ENCODE results near the gene HCFC1. TPM values are rescaled to one million over a fixed set of nuclear protein-coding genes. Genes with fewer than 3 reads are reported as not detected.
A peak's percentile ranks its signal among the peaks of the same experiment; 100 is the strongest.

HCFC1 gene
- total and polyA plus RNA-seq, 9 of the 15 experiments (the other 6 are each of a cell fraction or from before 2014, with no cell fraction given) = 2.8 to 133 (median 17.1) TPM

DNA sequence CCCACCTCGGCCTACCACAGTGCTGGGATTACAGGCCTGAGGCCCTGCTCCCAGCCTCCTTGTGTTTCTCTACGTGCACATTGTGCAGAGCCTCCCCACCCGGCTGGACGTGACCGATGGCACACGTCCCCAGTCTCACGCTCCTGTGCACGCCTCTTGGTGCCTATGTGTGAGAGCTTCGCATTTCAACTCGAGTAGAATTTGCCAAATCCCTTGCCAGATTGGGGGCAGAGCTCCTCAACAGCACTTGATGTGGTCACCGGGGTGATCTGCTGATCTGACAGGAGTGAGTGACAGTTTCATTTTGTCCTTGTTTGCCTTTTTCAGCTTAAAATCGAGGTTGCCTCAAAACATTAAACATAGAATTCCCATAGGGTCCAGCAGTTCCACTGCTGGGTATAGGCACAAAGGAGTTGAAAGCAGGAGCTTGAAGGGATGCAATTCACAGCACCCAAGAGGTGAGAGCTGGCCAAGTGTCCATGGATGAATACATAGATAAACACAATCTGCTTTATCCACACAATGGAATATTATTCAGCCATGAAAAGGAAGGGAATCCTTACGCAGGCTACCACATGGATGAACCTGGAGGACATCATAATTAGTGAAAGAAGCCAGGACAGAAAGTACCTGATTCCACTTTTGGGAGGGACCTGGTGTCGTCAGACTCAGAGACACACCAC lies 18.5 kb upstream of the HCFC1 start:
- H3K79me2 ChIP-seq (ENCODE audit: control insufficient read depth, insufficient read depth, low read length) = no peaks in the 10 kb centered on the region
- H3K27ac ChIP-seq (ENCODE audit: extremely low read depth, low read depth, low read length) = no peak overlapping the region
- H3K36me3 ChIP-seq (ENCODE audit: control insufficient read depth, insufficient read depth, low read length) = no peaks in the 10 kb centered on the region
- FAIRE-seq = no peak
- WGBS (ENCODE audit: insufficient coverage, low coverage, missing lambda C conversion rate) = 82% methylated on average over 11 of the region's 14 CpGs
- H3K4me2 ChIP-seq (ENCODE audit: insufficient read depth, low read length) = no peak overlapping the region
- in situ Hi-C loops (cut with MboI) (no loop called here), intact Hi-C loops (cut with micrococcal nuclease) (no loop called here)
- peaks cover 3% of the 10 kb centered on the region for H3K9me1 ChIP-seq (ENCODE audit: control insufficient read depth, insufficient read depth, low read length)
- ChIA-PET CTCF (ENCODE audit: low intra/inter-chr PET ratio) (interaction anchor here (0.9 kb wide), 1 partner anchor 17 kb away, joined by 3 read pairs; no protein-coding TSS in a partner anchor), POLR2A (interaction anchor here (0.6 kb wide), 1 partner anchor 23 kb away, joined by 3 read pairs; no protein-coding TSS in a partner anchor)
- H3K4me3 ChIP-seq = no peak overlapping the region
- no peak overlapping the region for H2AFZ ChIP-seq (ENCODE audit: low read depth, low read length)
- ATAC-seq = no peak
- DNase-seq (ENCODE audit: extremely low read depth in 1 of 4, low spot score in 3 of 4) = no peak
- no peaks in the 10 kb centered on the region for H3K27me3 ChIP-seq (ENCODE audit: control insufficient read depth in 2 of 2, insufficient read depth in 2 of 2, low read length in 2 of 2)
- no peaks in the 10 kb centered on the region for H4K20me1 ChIP-seq (replicated peaks; ENCODE audit: control insufficient read depth, insufficient read depth, low read length)
- H3K4me1 ChIP-seq (replicated peaks in 1 of 2; ENCODE audit: control insufficient read depth in 2 of 2, insufficient read depth in 2 of 2, low read length in 2 of 2) = peaks cover 3 to 27% of the 10 kb centered on the region in 2 experiments
- no peaks in the 10 kb centered on the region for H3K9me3 ChIP-seq (replicated peaks; ENCODE audit: control insufficient read depth, insufficient read depth, low read depth, low read length)
- BruUV-seq (replicated peaks) = no TSS peak
- peak overlapping the region in 1 of 2 experiments; percentile 74; a peak in 1 of 4 replicates for H3K9ac ChIP-seq (ENCODE audit: insufficient read depth in 1 of 2, low read depth in 2 of 2, low read length in 2 of 2)
- TF ChIP-seq, protein P1, sequence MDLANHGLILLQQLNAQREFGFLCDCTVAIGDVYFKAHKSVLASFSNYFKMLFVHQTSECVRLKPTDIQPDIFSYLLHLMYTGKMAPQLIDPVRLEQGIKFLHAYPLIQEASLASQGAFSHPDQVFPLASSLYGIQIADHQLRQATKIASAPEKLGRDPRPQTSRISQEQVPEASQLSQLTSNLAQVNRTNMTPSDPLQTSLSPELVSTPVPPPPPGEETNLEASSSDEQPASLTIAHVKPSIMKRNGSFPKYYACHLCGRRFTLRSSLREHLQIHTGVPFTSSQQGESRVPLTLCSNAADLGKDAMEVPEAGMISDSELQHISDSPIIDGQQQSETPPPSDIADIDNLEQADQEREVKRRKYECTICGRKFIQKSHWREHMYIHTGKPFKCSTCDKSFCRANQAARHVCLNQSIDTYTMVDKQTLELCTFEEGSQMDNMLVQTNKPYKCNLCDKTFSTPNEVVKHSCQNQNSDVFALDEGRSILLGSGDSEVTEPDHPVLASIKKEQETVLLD (IDR thresholded peaks at IDR 0.05) = no peak
- TF ChIP-seq TEAD4 (IDR thresholded peaks at IDR 0.05; ENCODE audit: low read length) (no peak), TEAD4 (CRISPR knock-in tag; IDR thresholded peaks at IDR 0.05; ENCODE audit: borderline replicate concordance) (no peak), POLR3G (IDR thresholded peaks at IDR 0.05; ENCODE audit: extremely low read depth, insufficient read length, insufficient replicate concordance) (no peak), RUNX1 (IDR thresholded peaks at IDR 0.05; ENCODE audit: low read depth) (no peak), CBX3 (IDR thresholded peaks at IDR 0.05; ENCODE audit: borderline replicate concordance in 1 of 2, low read length in 2 of 2) (no peak), MYNN (IDR thresholded peaks at IDR 0.05) (no peak), MYNN (CRISPR knock-in tag; IDR thresholded peaks at IDR 0.05) (no peak), NFRKB (IDR thresholded peaks at IDR 0.05; ENCODE audit: low read depth) (no peak), ZNF764 (CRISPR knock-in tag; IDR thresholded peaks at IDR 0.05; ENCODE audit: low read depth) (no peak), MXI1 (IDR thresholded peaks at IDR 0.05; ENCODE audit: low read depth, low read length) (no peak), DNMT1 (IDR thresholded peaks at IDR 0.05) (no peak), ZFX (CRISPR knock-in tag; IDR thresholded peaks at IDR 0.05) (no peak), ATF1 (CRISPR knock-in tag; IDR thresholded peaks at IDR 0.05) (no peak), ATF1 (tag; IDR thresholded peaks at IDR 0.05) (no peak), HOXB6 (CRISPR knock-in tag; IDR thresholded peaks at IDR 0.05; ENCODE audit: borderline replicate concordance) (no peak), ZBTB1 (CRISPR knock-in tag; IDR thresholded peaks at IDR 0.05; ENCODE audit: borderline replicate concordance, low read depth) (no peak), RBM25 (IDR thresholded peaks at IDR 0.05; ENCODE audit: low read depth, low read length, severe bottlenecking) (peak; percentile 24), ZNF668 (CRISPR knock-in tag; IDR thresholded peaks at IDR 0.05) (no peak), ZNF146 (CRISPR knock-in tag; IDR thresholded peaks at IDR 0.05; ENCODE audit: unreplicated experiment) (peak; percentile 96)
- TF ChIP-seq, protein P2, sequence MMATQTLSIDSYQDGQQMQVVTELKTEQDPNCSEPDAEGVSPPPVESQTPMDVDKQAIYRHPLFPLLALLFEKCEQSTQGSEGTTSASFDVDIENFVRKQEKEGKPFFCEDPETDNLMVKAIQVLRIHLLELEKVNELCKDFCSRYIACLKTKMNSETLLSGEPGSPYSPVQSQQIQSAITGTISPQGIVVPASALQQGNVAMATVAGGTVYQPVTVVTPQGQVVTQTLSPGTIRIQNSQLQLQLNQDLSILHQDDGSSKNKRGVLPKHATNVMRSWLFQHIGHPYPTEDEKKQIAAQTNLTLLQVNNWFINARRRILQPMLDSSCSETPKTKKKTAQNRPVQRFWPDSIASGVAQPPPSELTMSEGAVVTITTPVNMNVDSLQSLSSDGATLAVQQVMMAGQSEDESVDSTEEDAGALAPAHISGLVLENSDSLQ (IDR thresholded peaks at IDR 0.05) = peak; percentile 16; the same call in 1 of the 2 replicates
- TF ChIP-seq, protein P3, sequence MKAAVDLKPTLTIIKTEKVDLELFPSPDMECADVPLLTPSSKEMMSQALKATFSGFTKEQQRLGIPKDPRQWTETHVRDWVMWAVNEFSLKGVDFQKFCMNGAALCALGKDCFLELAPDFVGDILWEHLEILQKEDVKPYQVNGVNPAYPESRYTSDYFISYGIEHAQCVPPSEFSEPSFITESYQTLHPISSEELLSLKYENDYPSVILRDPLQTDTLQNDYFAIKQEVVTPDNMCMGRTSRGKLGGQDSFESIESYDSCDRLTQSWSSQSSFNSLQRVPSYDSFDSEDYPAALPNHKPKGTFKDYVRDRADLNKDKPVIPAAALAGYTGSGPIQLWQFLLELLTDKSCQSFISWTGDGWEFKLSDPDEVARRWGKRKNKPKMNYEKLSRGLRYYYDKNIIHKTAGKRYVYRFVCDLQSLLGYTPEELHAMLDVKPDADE (conservative IDR thresholded peaks at IDR 0.05; ENCODE audit: control insufficient read depth, low read depth, low read length) = no peak
